AG04449 (cell line): ENCODE data around the gene MRM1.

Experiments
- CTCF ChIA-PET: fragments of 350-600 bp; formaldehyde crosslinking; extraction: SDS; loops from one replicate; lab custom pipeline; 2021; ENCODE audit warnings: antibody characterized with exemption; lab: Yijun Ruan, JAX
- POLR2A ChIA-PET: fragments of 400-600, 350-600 bp; formaldehyde crosslinking; extraction: SDS; loops from one replicate; lab custom pipeline; 2020; ENCODE audit warnings: antibody characterized with exemption, inconsistent platforms; lab: Yijun Ruan, JAX
- DNase-seq: peaks from one replicate; pipeline ENCODE4 v3.0.0-alpha.2; 2010; ENCODE audit warnings: low read depth, low spot score
- H3K4me3 ChIP-seq: 2 replicates; pipeline ENCODE4 v1.5.1; 2011; ENCODE audit warnings: low read depth, mild to moderate bottlenecking, control low read depth, low read length
- TF ChIP-seq, protein P1 (sequence below): IDR thresholded peaks from one replicate; pipeline ENCODE4 v1.5.1; 2011; ENCODE audit warnings: mild to moderate bottlenecking, moderate library complexity, low read length, control low read depth, inconsistent platforms; ENCODE audit not compliant: insufficient read depth; ENCODE audit errors: missing control alignments

The MRM1 gene

DNA sequence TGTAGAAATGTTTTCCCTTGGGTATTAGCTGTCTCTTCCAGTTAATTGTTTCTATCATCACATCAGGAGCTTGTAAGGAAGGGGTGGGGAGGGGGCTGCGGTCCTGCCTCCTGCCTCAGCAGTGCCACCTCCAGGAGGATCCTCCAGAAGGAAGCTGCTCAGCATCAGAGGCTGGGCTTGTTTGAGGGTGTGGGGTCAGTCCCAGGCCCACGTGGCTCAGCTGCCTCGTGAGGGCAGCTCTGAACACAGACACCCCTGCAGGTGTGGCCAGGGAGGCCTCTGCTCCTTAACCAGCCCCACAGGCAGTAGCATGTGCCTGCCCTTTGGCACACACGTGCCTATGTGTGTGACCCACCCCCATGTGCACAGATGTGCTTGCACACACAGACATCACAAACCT, 46.3 kb downstream of the MRM1 start:
- CTCF ChIA-PET = interaction anchor here (1.6 kb wide), 1 partner anchor 400 kb away, joined by 7 read pairs; no protein-coding TSS in a partner anchor
- no peak for DNase-seq
- POLR2A ChIA-PET = no interaction called here
- TF ChIP-seq, protein P1, sequence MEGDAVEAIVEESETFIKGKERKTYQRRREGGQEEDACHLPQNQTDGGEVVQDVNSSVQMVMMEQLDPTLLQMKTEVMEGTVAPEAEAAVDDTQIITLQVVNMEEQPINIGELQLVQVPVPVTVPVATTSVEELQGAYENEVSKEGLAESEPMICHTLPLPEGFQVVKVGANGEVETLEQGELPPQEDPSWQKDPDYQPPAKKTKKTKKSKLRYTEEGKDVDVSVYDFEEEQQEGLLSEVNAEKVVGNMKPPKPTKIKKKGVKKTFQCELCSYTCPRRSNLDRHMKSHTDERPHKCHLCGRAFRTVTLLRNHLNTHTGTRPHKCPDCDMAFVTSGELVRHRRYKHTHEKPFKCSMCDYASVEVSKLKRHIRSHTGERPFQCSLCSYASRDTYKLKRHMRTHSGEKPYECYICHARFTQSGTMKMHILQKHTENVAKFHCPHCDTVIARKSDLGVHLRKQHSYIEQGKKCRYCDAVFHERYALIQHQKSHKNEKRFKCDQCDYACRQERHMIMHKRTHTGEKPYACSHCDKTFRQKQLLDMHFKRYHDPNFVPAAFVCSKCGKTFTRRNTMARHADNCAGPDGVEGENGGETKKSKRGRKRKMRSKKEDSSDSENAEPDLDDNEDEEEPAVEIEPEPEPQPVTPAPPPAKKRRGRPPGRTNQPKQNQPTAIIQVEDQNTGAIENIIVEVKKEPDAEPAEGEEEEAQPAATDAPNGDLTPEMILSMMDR = no peak
- no peak overlapping the region for H3K4me3 ChIP-seq

DNA sequence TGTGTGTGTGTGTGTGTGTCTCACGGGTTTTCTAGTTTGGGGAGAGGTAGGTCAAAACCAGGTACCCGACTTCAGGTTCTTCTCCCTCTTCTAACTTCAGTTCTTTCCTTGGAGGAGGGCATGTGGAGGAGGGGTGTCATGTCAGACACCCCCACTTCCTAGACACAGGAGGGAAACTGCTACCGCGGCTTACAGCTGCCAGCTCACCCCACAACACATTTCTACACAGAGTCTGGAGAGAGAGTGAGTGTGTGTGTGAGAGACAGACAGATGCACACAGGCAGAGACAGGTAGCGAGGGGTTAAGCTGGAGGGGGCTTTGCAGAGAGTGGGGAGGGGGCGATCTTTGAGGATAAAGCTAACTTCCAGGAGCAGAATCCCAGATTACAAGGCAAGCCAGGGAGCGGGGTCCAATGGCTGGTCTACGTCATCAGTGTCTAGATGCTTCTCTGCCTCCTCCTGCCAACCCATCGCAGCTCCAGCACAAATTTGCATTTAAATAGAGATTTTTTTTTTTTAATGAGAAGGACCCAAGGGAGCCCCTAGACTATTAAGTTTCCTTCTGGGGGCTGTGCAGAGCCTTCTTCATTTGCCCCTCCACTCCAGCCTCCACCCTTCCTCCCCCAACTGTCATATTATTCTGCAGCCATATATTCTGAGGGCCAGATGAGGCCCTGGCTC, 48.9 kb downstream of the MRM1 start:
- H3K4me3 ChIP-seq = no peak overlapping the region
- ChIA-PET POLR2A (no interaction called here), CTCF (interaction anchor here (0.9 kb wide), 1 partner anchor 523 kb away, joined by 3 read pairs; no protein-coding TSS in a partner anchor)
- DNase-seq = no peak
- TF ChIP-seq, protein P1 = no peak

DNA sequence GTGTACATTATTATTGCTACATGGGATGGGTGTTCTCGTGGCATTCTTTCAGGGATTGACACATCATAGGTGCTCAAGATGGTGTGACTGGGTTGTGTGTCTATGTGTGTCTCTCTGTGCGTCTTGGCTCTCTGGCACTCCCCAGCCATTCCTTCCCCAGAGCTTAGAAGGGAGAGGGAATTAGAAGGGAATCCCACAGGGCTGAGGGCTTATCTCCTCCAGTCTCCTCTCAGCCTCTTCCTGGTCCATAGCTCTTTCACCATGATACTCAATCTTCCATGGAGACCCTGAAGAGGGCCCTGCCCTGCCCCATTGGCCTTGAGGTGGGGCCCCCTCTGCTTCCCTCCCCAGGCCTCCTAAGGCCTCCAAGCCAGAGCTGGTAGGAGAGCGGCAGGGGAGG, 52.0 kb downstream of the MRM1 start:
- TF ChIP-seq, protein P1 = no peak
- ChIA-PET CTCF (no interaction called here), POLR2A (no interaction called here)
- DNase-seq = no peak
- no peak overlapping the region for H3K4me3 ChIP-seq

DNA sequence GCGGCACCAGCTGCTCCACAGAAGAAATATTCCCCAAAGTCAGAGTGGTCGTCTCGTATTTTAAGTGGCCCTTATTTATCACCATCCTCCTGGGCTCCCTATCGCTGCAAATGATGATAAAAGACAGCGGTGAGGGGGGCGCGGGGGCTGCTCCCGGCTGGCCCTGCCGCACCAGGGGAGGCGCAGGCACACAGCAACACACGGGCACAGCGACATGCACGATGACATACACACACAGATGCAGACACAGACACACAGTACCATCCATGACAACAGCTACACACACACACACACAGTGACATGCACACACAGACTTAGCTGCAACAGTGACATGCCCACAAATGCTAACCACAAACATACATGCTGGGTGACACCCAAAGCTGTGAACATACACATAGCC, 52.5 kb downstream of the MRM1 start:
- TF ChIP-seq, protein P1 = no peak
- no peak for DNase-seq
- ChIA-PET CTCF (no interaction called here), POLR2A (no interaction called here)
- no peak overlapping the region for H3K4me3 ChIP-seq

DNA sequence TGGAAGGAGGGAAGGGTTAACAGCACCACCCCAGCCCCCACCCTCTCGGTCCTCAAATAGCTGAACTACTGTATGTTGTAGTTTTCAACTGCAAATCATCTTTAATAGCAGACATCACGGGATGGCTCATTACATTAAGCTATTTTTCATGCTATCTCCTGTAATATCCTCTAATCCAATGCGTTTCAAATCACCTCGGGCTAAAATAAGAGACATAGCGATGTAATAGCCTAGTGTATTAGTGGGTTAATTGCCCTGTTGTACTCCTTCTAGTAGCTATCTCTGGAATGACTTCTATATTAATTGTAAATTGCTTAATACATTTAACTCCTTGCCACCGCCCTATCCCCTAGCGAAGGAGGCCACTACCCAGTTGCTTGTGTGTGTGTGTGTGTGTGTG, 54.3 kb downstream of the MRM1 start:
- CTCF ChIA-PET = interaction anchor here (1.2 to 1.6 kb wide), 2 partner anchors 26 to 392 kb away, joined by 3 to 7 read pairs; no protein-coding TSS in a partner anchor
- no peak for DNase-seq
- POLR2A ChIA-PET = interaction anchor here (0.6 kb wide), 1 partner anchor 522 kb away, joined by 4 read pairs; no protein-coding TSS in a partner anchor
- no peak overlapping the region for H3K4me3 ChIP-seq
- TF ChIP-seq, protein P1 = no peak

DNA sequence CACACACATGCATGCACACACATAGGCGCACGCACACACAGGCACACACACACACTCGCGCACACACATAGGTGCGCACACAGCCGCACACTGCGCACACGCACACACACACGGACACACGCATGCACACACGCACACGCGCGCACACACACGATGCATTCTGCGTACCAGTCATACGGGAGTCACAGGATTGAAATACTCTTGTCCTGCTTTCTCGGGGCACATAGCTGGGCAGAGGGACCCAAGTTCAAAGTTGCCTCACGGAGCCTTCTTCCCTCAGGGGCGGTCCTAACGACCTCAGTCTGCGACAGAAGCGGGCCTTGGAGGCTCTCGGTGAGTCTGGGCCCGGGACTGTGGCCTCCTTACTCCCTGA, 56.0 kb downstream of the MRM1 start:
- CTCF ChIA-PET = interaction anchor here (1.6 kb wide), 1 partner anchor 391 kb away, joined by 3 read pairs; no protein-coding TSS in a partner anchor
- H3K4me3 ChIP-seq = no peak overlapping the region

More for the DNA sequence above, 56.0 kb downstream of the MRM1 start:
- TF ChIP-seq, protein P1 = no peak
- POLR2A ChIA-PET = no interaction called here
- DNase-seq = no peak
